Neural cell (in vitro differentiated cells): ENCODE measurements around the gene ANKS1B. TPM values are rescaled to one million over a fixed set of nuclear protein-coding genes. Genes with fewer than 3 reads are reported as not detected.

Experiments
- H2AFZ ChIP-seq: fragments of 200-600, 300-800 bp; sonication (generic), shearing (Covaris generic); 2 replicates; pipeline ENCODE4 v1.6.0; 2014; ENCODE audit warnings: low read depth, mild to moderate bottlenecking, antibody characterized with exemption, low read length, moderate library complexity
- H3F3A ChIP-seq: fragments of 200-600 bp; shearing (Covaris generic); 2 replicates; pipeline ENCODE4 v1.6.1; 2016; ENCODE audit warnings: mild to moderate bottlenecking, moderate library complexity, mixed read lengths, antibody characterized with exemption, low read length; ENCODE audit not compliant: insufficient read depth, poor library complexity, severe bottlenecking
- H3K27ac ChIP-seq: fragments of 200-600, 300-800 bp; sonication (generic), shearing (Covaris generic); 2 replicates; pipeline ENCODE4 v1.5.1; 2014; ENCODE audit warnings: mild to moderate bottlenecking, low read length, moderate library complexity
- H3K27me3 ChIP-seq: fragments of 300-800, 200-600 bp; sonication (generic), shearing (Covaris generic); 2 replicates; pipeline ENCODE4 v1.6.0; 2014; ENCODE audit warnings: mild to moderate bottlenecking, low read depth, low read length, moderate library complexity; ENCODE audit not compliant: insufficient read depth
- H3K36me3 ChIP-seq: fragments of 300-800, 200-600 bp; sonication (generic), shearing (Covaris generic); 2 replicates; pipeline ENCODE4 v1.5.1; 2014; ENCODE audit warnings: mild to moderate bottlenecking, antibody characterized with exemption, low read length, moderate library complexity; ENCODE audit not compliant: insufficient read depth
- H3K4me2 ChIP-seq: fragments of 300-800, 200-600 bp; sonication (generic), shearing (Covaris generic); 2 replicates; pipeline ENCODE4 v1.6.0; 2014; ENCODE audit warnings: mild to moderate bottlenecking, low read length
- H3K4me3 ChIP-seq: fragments of 300-800, 200-600 bp; sonication (generic), shearing (Covaris generic); 2 replicates; pipeline ENCODE4 v1.5.1; 2014; ENCODE audit warnings: mild to moderate bottlenecking, low read length, moderate library complexity
- H3K79me2 ChIP-seq: fragments of 200-600 bp; shearing (Covaris generic); replicated peaks from 2 replicates; pipeline ENCODE4 v1.6.0; 2014; ENCODE audit warnings: mild to moderate bottlenecking, low read length, moderate library complexity; ENCODE audit not compliant: insufficient read depth
- H3K9ac ChIP-seq: fragments of 300-800, 200-600 bp; sonication (generic), shearing (Covaris generic); 2 replicates; pipeline ENCODE4 v1.6.1; 2016; ENCODE audit warnings: mild to moderate bottlenecking, low read length, mixed read lengths
- H3K9me2 ChIP-seq: fragments of 200-600 bp; shearing (Covaris generic); 2 replicates; pipeline ENCODE4 v1.6.1; 2016; ENCODE audit warnings: mild to moderate bottlenecking, low read length, mixed read lengths; ENCODE audit not compliant: insufficient read depth
- H3K9me3 ChIP-seq: fragments of 200-600, 300-800 bp; sonication (generic), shearing (Covaris generic); 2 replicates; pipeline ENCODE4 v1.6.1; 2016; ENCODE audit warnings: mild to moderate bottlenecking, mixed run types, low read length, moderate library complexity, mixed read lengths
- H4K20me1 ChIP-seq: fragments of 200-600 bp; shearing (Covaris generic); 2 replicates; pipeline ENCODE4 v1.6.1; 2016; ENCODE audit warnings: mild to moderate bottlenecking, mixed run types; ENCODE audit not compliant: insufficient read depth
- CTCF ChIP-seq: fragments of 450-650 bp; IDR thresholded peaks from 2 replicates; pipeline ENCODE4 v1.5.1; 2014; ENCODE audit warnings: antibody characterized with exemption, mild to moderate bottlenecking, moderate library complexity; ENCODE audit not compliant: poor library complexity, severe bottlenecking
- EP300 ChIP-seq: fragments of 450-650 bp; conservative IDR thresholded peaks from 2 replicates; pipeline ENCODE4 v1.6.1; 2014; ENCODE audit warnings: antibody characterized with exemption, mild to moderate bottlenecking, moderate library complexity; ENCODE audit not compliant: poor library complexity, severe bottlenecking
- EZH2 ChIP-seq: fragments of 200-600, 300-800 bp; shearing (Covaris generic), sonication (generic); IDR thresholded peaks from 2 replicates; pipeline ENCODE4 v1.6.1; 2014; ENCODE audit warnings: antibody characterized with exemption, low read length, borderline replicate concordance, mild to moderate bottlenecking; ENCODE audit not compliant: insufficient read depth, poor library complexity, severe bottlenecking
- MXI1 ChIP-seq: fragments of 450-650 bp; conservative IDR thresholded peaks from 2 replicates; pipeline ENCODE4 v1.6.1; 2014; ENCODE audit warnings: antibody characterized with exemption, mild to moderate bottlenecking; ENCODE audit not compliant: poor library complexity, severe bottlenecking
- POLR2AphosphoS5 ChIP-seq: IDR thresholded peaks from 2 replicates; pipeline ENCODE4 v1.6.1; 2012
- RAD21 ChIP-seq: fragments of 450-650 bp; conservative IDR thresholded peaks from 2 replicates; pipeline ENCODE4 v1.6.1; 2014; ENCODE audit warnings: antibody characterized with exemption, mild to moderate bottlenecking, moderate library complexity
- REST ChIP-seq: IDR thresholded peaks from 2 replicates; pipeline ENCODE4 v1.6.1; 2012; ENCODE audit warnings: borderline replicate concordance
- SMC3 ChIP-seq: fragments of 450-650 bp; conservative IDR thresholded peaks from 2 replicates; pipeline ENCODE4 v1.6.1; 2014; ENCODE audit warnings: antibody characterized with exemption, mild to moderate bottlenecking, moderate library complexity; ENCODE audit not compliant: poor library complexity
- TAF1 ChIP-seq: IDR thresholded peaks from 2 replicates; pipeline ENCODE4 v1.6.1; 2012; ENCODE audit warnings: low read depth
- polyA plus RNA-seq: library from polyadenylated mRNA; depleted of rRNA; stranded (reverse); fragments of >200 nt; gene quantifications from 2 replicates; pipeline ENCODE4 v1.2.3, GENCODE V29; 2014

The ANKS1B gene
- polyA plus RNA-seq, 1 donor from 2014 or later: 65.6 TPM

- TF ChIP-seq TAF1 (no peak), RAD21 (no peak), POLR2AphosphoS5 (no peak), CTCF (no peak)
- Histone ChIP-seq H3K36me3 (no peaks in the 10 kb centered on the region), H3K9me2 (no peaks in the 10 kb centered on the region), H3K27me3 (no peaks in the 10 kb centered on the region), H3K27ac (no peak overlapping the region), H2AFZ (no peak overlapping the region), H3K9ac (no peak overlapping the region), H4K20me1 (no peaks in the 10 kb centered on the region), H3K4me2 (no peak overlapping the region), H3K9me3 (no peaks in the 10 kb centered on the region), H3K4me3 (no peak overlapping the region), H3K79me2 (no peaks in the 10 kb centered on the region), H3F3A (no peaks in the 10 kb centered on the region)
Measured at GRCh38 chr12:98733667-98734350, 1250.9 kb downstream of the ANKS1B start.

- Histone ChIP-seq H3K36me3 (no peaks in the 10 kb centered on the region), H4K20me1 (no peaks in the 10 kb centered on the region), H3K9ac (no peak overlapping the region), H3K4me2 (no peak overlapping the region), H3F3A (no peaks in the 10 kb centered on the region), H2AFZ (no peak overlapping the region), H3K4me3 (no peak overlapping the region), H3K9me3 (no peaks in the 10 kb centered on the region), H3K79me2 (no peaks in the 10 kb centered on the region), H3K27me3 (no peaks in the 10 kb centered on the region), H3K9me2 (no peaks in the 10 kb centered on the region), H3K27ac (no peak overlapping the region)
- TF ChIP-seq TAF1 (no peak), POLR2AphosphoS5 (no peak), RAD21 (no peak), MXI1 (no peak), EP300 (no peak), REST (no peak), CTCF (no peak), EZH2 (no peak), SMC3 (no peak)
Measured at GRCh38 chr12:98730412-98730811, 1254.3 kb downstream of the ANKS1B start.
